A549 (cell line): ENCODE results near the gene CLCN4. TPM values are rescaled to one million over a fixed set of nuclear protein-coding genes. Genes with fewer than 3 reads are reported as not detected.
A peak's percentile ranks its signal among the peaks of the same experiment; 100 is the strongest.

Source experiments
- ATAC-seq, 2 experiments: fragments of 200-7000 bp in 1 of 2; fragments of >200 bp in 1 of 2; cut with Nextera tagmentation in 1 of 2; cut with Tn5 transposase in 1 of 2; 3 replicates each; pipeline versions ENCODE4 v1.8.0 to v1.9.1; 2018 to 2020; ENCODE audit warnings: mild to moderate bottlenecking in 1 of 2, moderate library complexity in 1 of 2
- CTCF ChIA-PET: fragments of 300-600 bp; sonication (Branson Sonifier 250); formaldehyde crosslinking; extraction: SDS; loops from one replicate; lab custom pipeline; 2021; ENCODE audit warnings: antibody characterized with exemption, inconsistent platforms; lab: Yijun Ruan, JAX
- POLR2A ChIA-PET: fragments of 350-600 bp; formaldehyde crosslinking; extraction: SDS; loops from one replicate; lab custom pipeline; 2021; ENCODE audit warnings: antibody characterized with exemption, inconsistent platforms; lab: Yijun Ruan, JAX
- DNase-seq, 2 experiments: peaks; one replicate each; pipeline versions ENCODE4 v3.0.0 to v3.0.0-alpha.2; 2011 to 2016; ENCODE audit warnings: low read depth in 1 of 2, low spot score in 1 of 2
- FAIRE-seq: peaks from 2 replicates; lab custom pipeline; 2011; peaks lifted over from hg19 to GRCh38; lab: Jason Lieb, UNC
- H3K27ac ChIP-seq, 2 experiments: fragments of >200 bp; sonication (Bioruptor Twin); formaldehyde crosslinking; 3 replicates each; pipeline ENCODE4 v1.5.1; 2016 to 2017
- H3K4me1 ChIP-seq: fragments of >200 bp; sonication (Bioruptor Twin); formaldehyde crosslinking; 3 replicates; pipeline ENCODE4 v1.6.1; 2016
- H3K4me2 ChIP-seq: fragments of >200 bp; sonication (Bioruptor Twin); formaldehyde crosslinking; 3 replicates; pipeline ENCODE4 v1.6.1; 2016
- H3K4me3 ChIP-seq: fragments of >200 bp; sonication (Bioruptor Twin); formaldehyde crosslinking; 3 replicates; pipeline ENCODE4 v1.5.1; 2016
- H3K9me3 ChIP-seq: fragments of >200 bp; sonication (Bioruptor Twin); formaldehyde crosslinking; 3 replicates; pipeline ENCODE4 v1.6.1; 2016
- BCL3 ChIP-seq: fragments of >200 bp; sonication (Bioruptor Twin); formaldehyde crosslinking; IDR thresholded peaks from 3 replicates; pipeline ENCODE4 v1.6.1; 2016
- CEBPB ChIP-seq, 2 experiments: fragments of >200 bp in 1 of 2; sonication (Bioruptor Twin) in 1 of 2; formaldehyde crosslinking in 1 of 2; IDR thresholded peaks; 2 replicates each; pipeline ENCODE4 v1.6.1; 2012 to 2016
- CTCF ChIP-seq: fragments of >200 bp; sonication (Bioruptor Twin); formaldehyde crosslinking; IDR thresholded peaks from 3 replicates; pipeline ENCODE4 v1.5.1; 2016
- ESRRA ChIP-seq: fragments of 150-350 bp; IDR thresholded peaks from 2 replicates; pipeline ENCODE4 v1.6.1; 2014; ENCODE audit warnings: mild to moderate bottlenecking, low read length, borderline replicate concordance
- FOSB ChIP-seq: fragments of 250-450 bp; sonication (Bioruptor Pico); IDR thresholded peaks from 2 replicates; pipeline ENCODE4 v1.5.0; 2020; ENCODE audit warnings: mild to moderate bottlenecking, moderate library complexity
- GATA3 ChIP-seq: IDR thresholded peaks from 2 replicates; pipeline ENCODE4 v1.6.1; 2012; ENCODE audit warnings: borderline replicate concordance
- HDAC2 ChIP-seq: fragments of 200-600 bp; sonication (generic); IDR thresholded peaks from 2 replicates; pipeline ENCODE4 v1.6.1; 2016
- HEYL ChIP-seq: fragments of 250-450 bp; sonication (Bioruptor Pico); IDR thresholded peaks from 2 replicates; pipeline ENCODE4 v1.8.0; 2021; ENCODE audit warnings: mild to moderate bottlenecking, moderate library complexity
- HOXB5 ChIP-seq: fragments of 250-450 bp; sonication (Bioruptor Pico); IDR thresholded peaks from 2 replicates; pipeline ENCODE4 v1.5.0; 2020; ENCODE audit warnings: mild to moderate bottlenecking, moderate library complexity
- KDM5A ChIP-seq: fragments of 200-600 bp; sonication (generic); IDR thresholded peaks from 2 replicates; pipeline ENCODE4 v1.6.1; 2016; ENCODE audit warnings: antibody characterized with exemption, mild to moderate bottlenecking
- NPAS2 ChIP-seq: fragments of 250-450 bp; sonication (Bioruptor Pico); IDR thresholded peaks from 2 replicates; pipeline ENCODE4 v1.8.0; 2022; ENCODE audit warnings: mild to moderate bottlenecking, moderate library complexity, borderline replicate concordance
- NR3C1 ChIP-seq: fragments of >200 bp; sonication (Bioruptor Twin); formaldehyde crosslinking; IDR thresholded peaks from 3 replicates; pipeline ENCODE4 v1.6.1; 2017
- PHF8 ChIP-seq: fragments of 200-600 bp; sonication (generic); IDR thresholded peaks from 2 replicates; pipeline ENCODE4 v1.6.1; 2016; ENCODE audit warnings: low read depth, mild to moderate bottlenecking, antibody characterized with exemption, moderate library complexity, borderline replicate concordance
- RAD21 ChIP-seq, 2 experiments: fragments of >200 bp in 1 of 2; sonication (Bioruptor Twin) in 1 of 2; formaldehyde crosslinking in 1 of 2; IDR thresholded peaks in 1 of 2; conservative IDR thresholded peaks in 1 of 2; 2 replicates in 1 of 2; 3 replicates in 1 of 2; pipeline ENCODE4 v1.6.1; 2012 to 2018; ENCODE audit warnings: inconsistent platforms in 1 of 2
- ZFP36 ChIP-seq: fragments of 450-650 bp; IDR thresholded peaks from 2 replicates; pipeline ENCODE4 v1.6.1; 2014; ENCODE audit warnings: borderline replicate concordance; ENCODE audit not compliant: partially characterized antibody
- ZNF302 ChIP-seq: fragments of 250-450 bp; sonication (Bioruptor Pico); IDR thresholded peaks from 2 replicates; pipeline ENCODE4 v1.9.0; 2021; ENCODE audit warnings: inconsistent platforms, mild to moderate bottlenecking, moderate library complexity
- ZSCAN20 ChIP-seq: fragments of 250-450 bp; sonication (Bioruptor Pico); IDR thresholded peaks from 2 replicates; pipeline ENCODE4 v1.8.0; 2022; ENCODE audit warnings: mild to moderate bottlenecking, moderate library complexity
- WGBS: methylation state at CpG from one replicate; pipeline ENCODE4 v1.1.6; 2017; ENCODE audit errors: missing lambda C conversion rate; 5-methylcytosine and 5-hydroxymethylcytosine counted together
- polyA plus RNA-seq, 4 experiments: library from polyadenylated mRNA; depleted of rRNA in 3 of 4; stranded (reverse); fragments of >200 nt; fragmentation: RNase III in 1 of 4; extraction: RNeasy Plus Mini Kit Qiagen cat#74134 plus additional on column Dnase treatment in 1 of 4; gene quantifications; 2 replicates in 3 of 4; 3 replicates in 1 of 4; pipeline ENCODE4 v1.2.3, GENCODE V29; 2011 to 2017
- TF ChIP-seq, protein P1 (sequence below): IDR thresholded peaks from 2 replicates; pipeline ENCODE4 v1.6.1; 2012
- TF ChIP-seq, protein P2 (sequence below): fragments of 250-450 bp; sonication (Bioruptor Pico); IDR thresholded peaks from 2 replicates; pipeline ENCODE4 v1.5.0; 2021; ENCODE audit warnings: mild to moderate bottlenecking, moderate library complexity, borderline replicate concordance
- TF ChIP-seq, protein P3 (sequence below): fragments of 200-600 bp; sonication (generic); IDR thresholded peaks from 2 replicates; pipeline ENCODE4 v1.6.1; 2016; ENCODE audit warnings: antibody characterized with exemption, mild to moderate bottlenecking, moderate library complexity

The CLCN4 gene
- polyA plus RNA-seq, 2 of the 4 experiments (the other 2 are of a cell fraction), result 2.8 to 4.7 TPM

DNA sequence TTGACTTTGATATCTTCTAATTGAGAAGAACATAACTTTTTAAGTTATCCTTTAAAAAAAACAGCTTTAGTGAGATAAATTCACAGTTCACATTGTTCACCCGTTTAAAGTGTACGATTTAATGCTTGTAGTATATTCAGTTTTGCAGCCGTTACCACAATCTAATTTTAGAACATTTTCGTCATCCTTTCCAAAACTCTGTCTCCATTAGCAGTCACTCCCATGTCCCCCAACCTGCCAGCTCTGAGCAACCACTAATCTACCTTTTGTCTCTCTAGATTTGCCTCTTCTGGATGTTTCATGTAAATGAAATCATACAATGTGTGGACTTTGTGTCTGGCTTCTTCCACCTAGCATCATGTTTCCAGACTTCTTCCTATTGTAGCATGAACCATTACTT is 38.6 kb downstream of the CLCN4 start:
- Histone ChIP-seq H3K9me3 (no peaks in the 10 kb centered on the region), H3K4me3 (no peak overlapping the region), H3K4me2 (no peak overlapping the region), H3K4me1 (peaks cover 8% of the 10 kb centered on the region; the same call in 2 of the 3 replicates), H3K27ac (no peak overlapping the region)
- FAIRE-seq (no peak), DNase-seq (no peak), ATAC-seq (no peak)
- ChIA-PET POLR2A (no interaction called here), CTCF (interaction anchor here (2.0 kb wide), 1 partner anchor 441 kb away, joined by 13 read pairs; no protein-coding TSS in a partner anchor)
- WGBS, result 93% methylated on average over 4 of the region's 4 CpGs
- TF ChIP-seq, protein P1, sequence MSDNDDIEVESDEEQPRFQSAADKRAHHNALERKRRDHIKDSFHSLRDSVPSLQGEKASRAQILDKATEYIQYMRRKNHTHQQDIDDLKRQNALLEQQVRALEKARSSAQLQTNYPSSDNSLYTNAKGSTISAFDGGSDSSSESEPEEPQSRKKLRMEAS, result no peak
- no peak for TF ChIP-seq FOSB (CRISPR knock-in tag)
- TF ChIP-seq ESRRA, result no peak
- TF ChIP-seq, protein P2, sequence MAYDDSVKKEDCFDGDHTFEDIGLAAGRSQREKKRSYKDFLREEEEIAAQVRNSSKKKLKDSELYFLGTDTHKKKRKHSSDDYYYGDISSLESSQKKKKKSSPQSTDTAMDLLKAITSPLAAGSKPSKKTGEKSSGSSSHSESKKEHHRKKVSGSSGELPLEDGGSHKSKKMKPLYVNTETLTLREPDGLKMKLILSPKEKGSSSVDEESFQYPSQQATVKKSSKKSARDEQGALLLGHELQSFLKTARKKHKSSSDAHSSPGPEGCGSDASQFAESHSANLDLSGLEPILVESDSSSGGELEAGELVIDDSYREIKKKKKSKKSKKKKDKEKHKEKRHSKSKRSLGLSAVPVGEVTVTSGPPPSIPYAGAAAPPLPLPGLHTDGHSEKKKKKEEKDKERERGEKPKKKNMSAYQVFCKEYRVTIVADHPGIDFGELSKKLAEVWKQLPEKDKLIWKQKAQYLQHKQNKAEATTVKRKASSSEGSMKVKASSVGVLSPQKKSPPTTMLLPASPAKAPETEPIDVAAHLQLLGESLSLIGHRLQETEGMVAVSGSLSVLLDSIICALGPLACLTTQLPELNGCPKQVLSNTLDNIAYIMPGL (CRISPR knock-in tag), result no peak
- no peak for TF ChIP-seq CEBPB (IDR thresholded peaks at IDR 0.05)
- no peak for TF ChIP-seq NR3C1
- TF ChIP-seq NPAS2 (CRISPR knock-in tag), result no peak
- TF ChIP-seq ZFP36, result no peak
- no peak for TF ChIP-seq CTCF
- TF ChIP-seq RAD21 (conservative IDR thresholded peaks at IDR 0.05 in 1 of 2, IDR thresholded peaks at IDR 0.05 in 1 of 2), result no peak
- TF ChIP-seq ZNF302 (CRISPR knock-in tag), result no peak

GRCh38 chrX:10195947-10196346 is 39.2 kb downstream of the CLCN4 start:
- H3K4me3 ChIP-seq, result no peak overlapping the region
- POLR2A ChIA-PET, result no interaction called here
- no peak for ATAC-seq

GRCh38 chrX:10197279-10198210 is 40.8 kb downstream of the CLCN4 start:
- Histone ChIP-seq H3K4me1 (no peaks in the 10 kb centered on the region), H3K4me3 (no peak overlapping the region), H3K9me3 (no peaks in the 10 kb centered on the region), H3K4me2 (no peak overlapping the region), H3K27ac (no peak overlapping the region)
- CTCF ChIA-PET, result interaction anchor here (0.9 to 1.7 kb wide), 2 partner anchors 439 to 527 kb away, joined by 3 to 4 read pairs; no protein-coding TSS in a partner anchor
- ATAC-seq (no peak), DNase-seq (no peak), FAIRE-seq (no peak)
- POLR2A ChIA-PET, result no interaction called here
- whole genome bisulfite sequencing, result 90% methylated on average over 18 of the region's 18 CpGs
- TF ChIP-seq RAD21 (conservative IDR thresholded peaks at IDR 0.05 in 1 of 2, IDR thresholded peaks at IDR 0.05 in 1 of 2), result no peak
- no peak for TF ChIP-seq GATA3
- no peak for TF ChIP-seq KDM5A
- TF ChIP-seq, protein P2 (CRISPR knock-in tag), result no peak
- TF ChIP-seq, protein P3, sequence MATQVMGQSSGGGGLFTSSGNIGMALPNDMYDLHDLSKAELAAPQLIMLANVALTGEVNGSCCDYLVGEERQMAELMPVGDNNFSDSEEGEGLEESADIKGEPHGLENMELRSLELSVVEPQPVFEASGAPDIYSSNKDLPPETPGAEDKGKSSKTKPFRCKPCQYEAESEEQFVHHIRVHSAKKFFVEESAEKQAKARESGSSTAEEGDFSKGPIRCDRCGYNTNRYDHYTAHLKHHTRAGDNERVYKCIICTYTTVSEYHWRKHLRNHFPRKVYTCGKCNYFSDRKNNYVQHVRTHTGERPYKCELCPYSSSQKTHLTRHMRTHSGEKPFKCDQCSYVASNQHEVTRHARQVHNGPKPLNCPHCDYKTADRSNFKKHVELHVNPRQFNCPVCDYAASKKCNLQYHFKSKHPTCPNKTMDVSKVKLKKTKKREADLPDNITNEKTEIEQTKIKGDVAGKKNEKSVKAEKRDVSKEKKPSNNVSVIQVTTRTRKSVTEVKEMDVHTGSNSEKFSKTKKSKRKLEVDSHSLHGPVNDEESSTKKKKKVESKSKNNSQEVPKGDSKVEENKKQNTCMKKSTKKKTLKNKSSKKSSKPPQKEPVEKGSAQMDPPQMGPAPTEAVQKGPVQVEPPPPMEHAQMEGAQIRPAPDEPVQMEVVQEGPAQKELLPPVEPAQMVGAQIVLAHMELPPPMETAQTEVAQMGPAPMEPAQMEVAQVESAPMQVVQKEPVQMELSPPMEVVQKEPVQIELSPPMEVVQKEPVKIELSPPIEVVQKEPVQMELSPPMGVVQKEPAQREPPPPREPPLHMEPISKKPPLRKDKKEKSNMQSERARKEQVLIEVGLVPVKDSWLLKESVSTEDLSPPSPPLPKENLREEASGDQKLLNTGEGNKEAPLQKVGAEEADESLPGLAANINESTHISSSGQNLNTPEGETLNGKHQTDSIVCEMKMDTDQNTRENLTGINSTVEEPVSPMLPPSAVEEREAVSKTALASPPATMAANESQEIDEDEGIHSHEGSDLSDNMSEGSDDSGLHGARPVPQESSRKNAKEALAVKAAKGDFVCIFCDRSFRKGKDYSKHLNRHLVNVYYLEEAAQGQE, result no peak
- TF ChIP-seq BCL3, result no peak
- no peak for TF ChIP-seq CEBPB (IDR thresholded peaks at IDR 0.05)
- TF ChIP-seq HEYL (CRISPR knock-in tag), result no peak
- no peak for TF ChIP-seq HOXB5 (CRISPR knock-in tag)
- TF ChIP-seq ZSCAN20 (CRISPR knock-in tag), result no peak
- no peak for TF ChIP-seq HDAC2

More at GRCh38 chrX:10195947-10196346, 39.2 kb downstream of the CLCN4 start:
- Histone ChIP-seq H3K4me1 (peaks cover 3% of the 10 kb centered on the region; the same call in 2 of the 3 replicates), H3K4me2 (no peak overlapping the region), H3K27ac (no peak overlapping the region), H3K9me3 (no peaks in the 10 kb centered on the region)
- TF ChIP-seq PHF8 (no peak), ZFP36 (peak; percentile 57)
- CTCF ChIA-PET, result interaction anchor here (2.0 kb wide), 1 partner anchor 441 kb away, joined by 13 read pairs; no protein-coding TSS in a partner anchor
- DNase-seq (no peak), FAIRE-seq (no peak)
